Stimulated activated CD4-positive, alpha-beta T cell treated with anti-CD3 and anti-CD28 coated beads, Interleukin-12 subunit alpha, Interleukin-12 subunit beta, amount 100 ng/mL, for 24 hours (primary cell): ENCODE data around the gene LYRM1.

ENCODE experiments used
- DNase-seq, 2 experiments: peaks; one replicate each; pipeline ENCODE4 v3.0.0-alpha.2; 2020; ENCODE audit warnings: low read depth in 2 of 2

The LYRM1 gene

DNA sequence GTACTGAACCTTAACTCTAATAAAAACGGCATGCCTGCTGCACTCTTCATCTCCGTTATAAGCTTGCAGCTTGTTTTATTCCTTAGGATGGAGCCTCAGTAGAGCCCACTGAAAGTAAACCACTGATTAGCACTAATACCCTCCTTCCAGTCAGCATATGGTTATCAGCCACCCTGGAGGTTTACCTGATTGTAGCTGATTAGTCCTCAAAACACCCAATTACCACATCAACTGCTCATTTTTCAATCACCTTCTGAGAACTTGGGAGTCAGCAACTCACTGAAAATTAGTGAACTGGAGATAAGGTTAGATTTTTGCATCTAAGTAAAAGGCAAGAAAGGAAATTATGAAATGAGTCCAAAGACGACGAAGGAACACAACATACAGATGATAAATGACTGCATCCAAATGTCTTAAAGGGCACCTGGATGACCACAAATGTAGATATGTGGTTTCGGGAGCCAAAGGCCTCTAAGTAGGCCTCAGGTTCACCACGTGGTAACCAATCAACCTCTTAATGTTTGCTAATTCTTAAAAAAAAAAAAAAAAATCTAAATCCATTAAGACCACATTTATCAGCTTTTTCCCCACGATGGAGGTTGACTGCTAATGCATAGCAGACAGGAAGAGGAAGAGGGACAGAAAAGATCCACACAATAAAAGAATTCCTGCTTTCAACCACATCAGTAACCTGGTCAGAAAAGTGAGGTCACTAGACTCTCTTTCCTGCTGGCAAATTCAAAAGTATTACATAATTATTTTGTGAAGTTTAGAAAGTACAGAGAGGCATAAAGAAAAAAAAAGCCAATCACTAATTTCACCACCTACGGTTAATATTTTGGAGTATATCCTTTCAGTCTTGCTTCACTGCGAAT is 28.4 kb upstream of the LYRM1 start:
- no peak for DNase-seq

GRCh38 chr16:20873331-20873730 is 27.2 kb upstream of the LYRM1 start:
- no peak for DNase-seq

- no peak for DNase-seq
Observed at GRCh38 chr16:20874088-20874581, 26.4 kb upstream of the LYRM1 start.

GRCh38 chr16:20875355-20875650 is 25.3 kb upstream of the LYRM1 start:
- no peak for DNase-seq

DNA sequence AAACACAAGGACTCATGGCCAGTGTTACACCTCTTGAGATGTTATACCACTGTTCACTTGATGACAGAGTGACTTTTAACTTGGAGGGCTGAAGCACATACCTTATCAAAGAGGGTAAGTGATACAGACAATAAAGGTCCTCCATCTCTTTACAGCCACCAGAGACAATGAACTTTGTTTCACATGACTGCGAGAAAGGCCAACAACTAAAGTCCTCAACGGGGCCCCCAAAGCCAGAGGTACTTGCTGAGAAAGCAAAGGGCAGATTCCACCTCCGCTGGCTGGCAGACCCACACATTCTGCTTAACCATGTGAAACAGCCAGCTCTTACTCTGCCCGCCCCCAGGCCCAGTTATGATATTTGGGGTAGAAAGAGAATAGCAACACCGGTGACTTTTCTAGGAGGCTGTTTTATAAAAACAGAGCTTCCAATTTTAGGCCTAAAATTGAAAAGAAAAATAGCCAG is 21.9 kb upstream of the LYRM1 start:
- DNase-seq = no peak

- DNase-seq = no peak
Observed at GRCh38 chr16:20879175-20880040, 21.2 kb upstream of the LYRM1 start.

DNA sequence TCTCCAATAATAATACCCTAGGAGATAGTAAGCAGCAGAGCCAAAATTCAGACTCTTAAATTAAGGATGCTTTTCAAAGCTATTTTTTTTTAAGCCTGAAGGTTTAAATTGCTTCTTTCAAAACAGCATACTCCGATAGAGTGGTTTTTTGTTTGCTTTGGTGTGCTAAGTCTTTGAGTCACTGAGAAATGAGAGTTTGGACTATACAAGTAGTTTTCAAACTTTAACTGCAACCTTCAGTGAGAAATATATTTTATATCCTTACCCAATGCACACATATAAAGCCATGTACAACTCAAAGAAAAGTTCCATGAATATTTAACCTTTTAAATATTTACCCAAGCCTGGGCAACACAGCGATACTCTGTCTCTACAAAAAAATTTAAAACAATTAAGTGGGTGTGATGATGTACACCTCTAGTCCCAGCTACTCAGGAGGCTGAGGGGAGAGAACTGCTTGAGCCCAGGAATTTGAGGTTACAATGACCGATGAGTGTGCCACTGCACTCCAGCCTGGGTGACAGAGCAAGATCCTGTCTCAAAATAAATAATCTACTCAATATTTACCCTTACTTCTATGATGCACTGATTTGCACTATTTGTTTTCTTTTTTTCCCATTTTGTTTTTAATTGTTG is 19.6 kb upstream of the LYRM1 start:
- no peak for DNase-seq

DNA sequence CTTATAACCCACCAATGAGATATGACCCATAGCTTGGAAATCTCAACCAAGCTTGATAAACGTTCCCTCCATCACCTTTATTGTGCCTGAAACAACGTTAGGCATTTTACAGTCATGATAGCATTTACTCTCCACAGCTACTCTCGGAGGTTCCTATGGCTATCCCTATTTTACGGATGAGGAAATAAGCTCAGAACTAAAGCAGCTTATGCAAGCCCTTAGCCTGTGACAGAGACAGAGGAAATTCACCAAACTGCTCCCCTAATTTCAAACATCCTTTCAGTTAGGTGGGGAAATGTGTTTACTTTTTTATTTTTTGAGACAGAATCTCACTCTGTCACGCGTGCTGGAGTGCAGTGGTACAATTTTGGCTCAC is 19.1 kb upstream of the LYRM1 start:
- DNase-seq = no peak

DNA sequence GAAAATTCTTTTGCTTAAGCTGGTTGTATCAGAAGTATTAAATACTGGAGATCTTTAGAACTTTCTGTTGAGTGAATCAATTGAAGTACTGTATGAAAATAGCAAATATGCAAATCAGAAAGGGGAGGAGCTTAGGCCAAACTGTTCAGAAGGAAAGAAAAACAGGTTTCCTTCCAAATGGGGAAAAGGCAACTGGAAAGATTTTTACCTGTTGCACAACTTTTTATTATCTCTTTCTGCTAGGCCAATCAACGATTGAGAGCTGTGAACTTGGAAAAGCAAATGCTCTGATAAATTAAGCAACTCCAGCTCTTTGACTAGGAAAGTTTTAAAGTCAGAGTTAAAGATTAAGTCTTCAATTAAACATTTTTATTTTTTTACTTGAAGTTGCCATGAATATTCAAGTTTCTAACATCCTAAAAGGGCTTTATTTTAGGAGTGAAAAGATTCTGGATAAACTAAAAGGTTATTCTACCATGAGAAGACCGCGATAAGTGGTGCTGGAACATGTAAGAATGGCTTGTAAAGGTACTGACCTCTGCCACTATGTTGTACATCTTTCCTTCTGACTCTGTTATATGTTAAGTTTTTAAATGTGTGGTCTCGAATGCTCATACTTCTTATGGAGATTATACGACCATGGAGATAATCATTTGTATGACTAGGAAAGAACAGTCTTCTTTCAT is 16.9 kb upstream of the LYRM1 start:
- no peak for DNase-seq

GRCh38 chr16:20884240-20884556 is 16.4 kb upstream of the LYRM1 start:
- DNase-seq = no peak

DNA sequence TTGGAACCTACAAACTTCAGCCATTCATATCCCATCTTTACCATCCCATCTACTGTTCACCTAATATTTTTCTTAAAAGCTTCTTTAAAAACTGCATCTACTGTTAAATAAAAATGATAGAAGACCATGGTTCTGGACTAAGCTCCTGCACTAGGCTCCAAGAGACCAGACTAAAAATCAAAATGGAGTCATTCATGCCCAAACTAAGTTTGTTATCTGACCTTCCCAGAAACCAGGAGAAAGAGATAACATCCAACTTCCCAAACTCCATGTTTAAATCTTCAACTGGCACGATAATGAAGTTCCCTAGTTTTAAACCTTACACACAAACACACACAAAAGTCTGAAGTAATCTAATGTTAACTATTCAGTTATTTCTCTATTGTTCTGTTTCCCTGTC is 14.3 kb upstream of the LYRM1 start:
- DNase-seq = no peak

- no peak for DNase-seq
Observed at GRCh38 chr16:20887207-20887606, 13.4 kb upstream of the LYRM1 start.

GRCh38 chr16:20889625-20890275 is 10.8 kb upstream of the LYRM1 start:
- DNase-seq = no peak

DNA sequence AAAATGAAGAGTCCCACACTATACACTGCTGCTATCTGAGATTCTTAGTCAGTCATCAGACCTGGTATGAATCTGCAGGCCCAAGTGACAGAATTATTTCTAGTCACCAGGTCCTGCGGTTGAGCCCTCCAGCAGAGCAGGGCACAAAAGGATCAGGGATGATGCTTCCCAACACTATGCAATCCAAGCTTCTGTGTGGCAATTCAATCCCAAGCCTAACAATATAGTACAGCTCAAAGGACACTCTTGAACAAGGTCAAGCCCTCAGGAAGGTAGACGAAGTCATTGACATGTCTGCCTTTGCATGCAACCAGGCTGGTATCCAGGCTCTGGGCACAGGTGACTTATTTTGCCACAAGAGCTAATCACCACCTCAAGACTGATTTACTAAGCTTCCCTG is 6.2 kb upstream of the LYRM1 start:
- no peak for DNase-seq

- DNase-seq = no peak
Observed at GRCh38 chr16:20897253-20897897, 3.2 kb upstream of the LYRM1 start.

GRCh38 chr16:20897922-20898321 is 2.6 kb upstream of the LYRM1 start:
- DNase-seq = no peak

DNA sequence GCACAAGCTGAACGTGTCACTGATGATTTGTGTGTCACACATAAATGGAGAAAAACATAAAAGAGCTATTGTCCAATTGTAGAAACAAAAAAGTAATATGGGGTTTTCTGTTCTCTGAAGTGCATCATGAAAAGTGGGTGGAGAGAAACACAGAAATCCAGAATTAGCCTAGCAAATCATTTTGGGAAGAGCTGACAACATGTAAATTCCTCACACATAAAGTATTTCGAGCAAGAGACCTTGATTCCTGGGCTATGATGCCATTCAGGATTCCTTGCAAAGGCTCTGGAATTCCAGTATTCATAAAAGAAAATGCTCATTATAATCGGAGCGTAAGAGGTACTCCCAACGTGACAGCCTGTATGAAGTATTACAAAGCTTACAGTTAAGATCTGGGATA is 1.5 kb upstream of the LYRM1 start:
- no peak for DNase-seq

DNA sequence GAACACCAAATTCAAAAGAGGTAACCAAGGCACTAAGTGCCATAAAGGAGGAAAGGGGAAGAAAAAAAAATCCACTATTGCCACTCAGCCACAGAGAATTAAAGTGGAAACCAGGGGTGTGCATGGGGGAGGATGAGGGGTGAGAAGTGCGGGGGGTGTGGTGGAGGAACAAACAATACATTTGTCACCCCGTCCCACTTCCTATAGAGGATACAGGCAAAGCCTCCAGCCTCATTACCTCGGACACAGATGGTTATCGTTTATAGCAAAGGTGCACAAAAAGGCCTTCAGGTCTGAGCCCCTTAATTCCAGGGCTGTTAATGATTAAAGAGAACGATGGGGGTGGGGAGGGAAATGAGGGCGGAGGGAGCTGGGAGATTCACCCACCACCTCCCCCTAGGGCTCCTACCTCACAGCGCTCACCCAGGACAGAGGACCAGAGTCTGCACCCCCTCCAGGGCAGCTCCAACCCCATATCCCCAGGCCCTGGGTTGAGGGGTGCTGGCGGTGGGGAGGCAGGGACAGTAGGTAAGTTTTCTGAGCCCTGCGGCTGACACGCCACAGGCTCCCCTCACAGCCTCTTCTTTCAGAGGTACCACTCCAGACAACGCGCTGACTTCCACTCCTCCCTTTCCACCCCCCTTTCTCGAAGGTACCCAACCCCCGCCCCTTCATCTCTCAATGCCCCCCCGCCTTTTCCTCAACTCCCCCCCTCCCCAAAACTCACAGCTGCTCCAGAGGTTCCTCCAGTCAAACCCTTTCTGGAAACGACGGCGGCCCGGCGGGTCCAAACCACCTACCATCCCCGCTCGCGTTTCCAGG is 883 bp upstream of the LYRM1 start:
- DNase-seq = no peak

GRCh38 chr16:20901068-20901435 is 481 bp downstream of the LYRM1 start:
- DNase-seq = no peak

GRCh38 chr16:20901436-20902112 is 1.0 kb downstream of the LYRM1 start:
- DNase-seq = no peak
